HEK293 (cell line): ENCODE data around the gene IGF2R.
"Not testable (repeated sequence)": the region's sequence is repeated elsewhere in the genome, so short reads cannot be mapped to it uniquely, and the experiment has no call there.

ENCODE experiments used
- BCL11B ChIP-seq: fragments of 450-650 bp; formaldehyde crosslinking; IDR thresholded peaks from 2 replicates; pipeline ENCODE4 v1.5.1; 2016; ENCODE audit warnings: low read depth, missing biosample characterization, missing genetic modification characterization
- ZEB2 ChIP-seq: fragments of 450-650 bp; formaldehyde crosslinking; IDR thresholded peaks from 2 replicates; pipeline ENCODE4 v1.5.1; 2016; ENCODE audit warnings: missing biosample characterization, missing genetic modification characterization
- ZNF274 ChIP-seq, 2 experiments: fragments of 200-500 bp in 1 of 2; fragments of 450-650 bp in 1 of 2; sonication (Bioruptor generic) in 1 of 2; formaldehyde crosslinking in 1 of 2; IDR thresholded peaks; 2 replicates each; pipeline versions ENCODE4 v1.5.1 to v1.6.1; 2014 to 2016; ENCODE audit warnings: borderline replicate concordance in 1 of 2, inconsistent platforms in 1 of 2, low read length in 1 of 2, missing biosample characterization in 1 of 2, missing genetic modification characterization in 1 of 2
- ZNF626 ChIP-seq: fragments of 450-650 bp; sonication (Bioruptor Pico); formaldehyde crosslinking; IDR thresholded peaks from 2 replicates; pipeline ENCODE4 v1.5.1; 2018; ENCODE audit warnings: missing biosample characterization, missing genetic modification characterization, inconsistent platforms
- TF ChIP-seq, protein P1 (sequence below): fragments of 450-650 bp; formaldehyde crosslinking; IDR thresholded peaks from 2 replicates; pipeline ENCODE4 v1.5.1; 2016; ENCODE audit warnings: missing biosample characterization, missing genetic modification characterization
- TF ChIP-seq, protein P2 (sequence below): fragments of 450-650 bp; formaldehyde crosslinking; conservative IDR thresholded peaks from 2 replicates; pipeline ENCODE4 v1.5.1; 2016; ENCODE audit warnings: low read depth, missing biosample characterization, missing genetic modification characterization
- TF ChIP-seq, protein P3 (sequence below): fragments of 450-650 bp; formaldehyde crosslinking; IDR thresholded peaks from 2 replicates; pipeline ENCODE4 v1.5.1; 2017; ENCODE audit warnings: missing biosample characterization, mild to moderate bottlenecking, missing genetic modification characterization, moderate library complexity
- TF ChIP-seq, protein P4 (sequence below): fragments of 450-650 bp; formaldehyde crosslinking; IDR thresholded peaks from 2 replicates; pipeline ENCODE4 v1.5.1; 2016; ENCODE audit warnings: missing biosample characterization, missing genetic modification characterization

DNA sequence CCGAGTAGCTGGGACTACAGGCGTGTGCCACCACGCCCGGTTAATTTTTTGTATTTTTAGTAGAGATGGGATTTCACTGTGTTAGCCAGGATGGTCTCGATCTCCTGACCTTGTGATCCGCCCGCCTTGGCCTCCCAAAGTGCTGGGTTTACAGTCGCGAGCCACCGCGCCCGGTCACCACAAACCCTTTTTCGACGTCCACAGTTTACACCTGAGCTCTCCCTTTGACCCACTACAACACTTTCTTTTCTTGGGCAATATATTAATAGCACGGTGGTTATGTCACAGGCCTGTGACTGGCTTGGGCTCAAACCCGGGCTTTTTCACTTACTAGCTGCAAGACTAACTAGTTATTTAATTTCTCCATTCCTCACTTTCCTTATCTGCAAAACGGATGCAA is 1.3 kb upstream of the IGF2R start:
- TF ChIP-seq, protein P1, sequence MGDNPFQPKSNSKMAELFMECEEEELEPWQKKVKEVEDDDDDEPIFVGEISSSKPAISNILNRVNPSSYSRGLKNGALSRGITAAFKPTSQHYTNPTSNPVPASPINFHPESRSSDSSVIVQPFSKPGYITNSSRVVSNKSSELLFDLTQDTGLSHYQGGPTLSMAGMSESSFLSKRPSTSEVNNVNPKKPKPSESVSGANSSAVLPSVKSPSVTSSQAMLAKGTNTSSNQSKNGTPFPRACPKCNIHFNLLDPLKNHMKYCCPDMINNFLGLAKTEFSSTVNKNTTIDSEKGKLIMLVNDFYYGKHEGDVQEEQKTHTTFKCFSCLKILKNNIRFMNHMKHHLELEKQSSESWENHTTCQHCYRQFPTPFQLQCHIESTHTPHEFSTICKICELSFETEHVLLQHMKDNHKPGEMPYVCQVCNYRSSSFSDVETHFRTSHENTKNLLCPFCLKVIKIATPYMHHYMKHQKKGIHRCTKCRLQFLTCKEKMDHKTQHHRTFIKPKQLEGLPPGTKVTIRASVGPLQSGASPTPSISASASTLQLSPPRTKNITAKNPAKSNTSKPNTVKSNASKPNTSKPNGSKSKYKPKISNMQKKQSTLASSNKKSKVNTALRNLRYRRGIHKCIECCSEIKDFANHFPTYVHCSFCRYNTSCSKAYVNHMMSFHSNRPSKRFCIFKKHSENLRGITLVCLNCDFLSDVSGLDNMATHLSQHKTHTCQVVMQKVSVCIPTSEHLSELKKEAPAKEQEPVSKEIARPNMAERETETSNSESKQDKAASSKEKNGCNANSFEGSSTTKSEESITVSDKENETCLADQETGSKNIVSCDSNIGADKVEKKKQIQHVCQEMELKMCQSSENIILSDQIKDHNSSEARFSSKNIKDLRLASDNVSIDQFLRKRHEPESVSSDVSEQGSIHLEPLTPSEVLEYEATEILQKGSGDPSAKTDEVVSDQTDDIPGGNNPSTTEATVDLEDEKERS: not testable (repeated sequence)
- TF ChIP-seq, protein P2, sequence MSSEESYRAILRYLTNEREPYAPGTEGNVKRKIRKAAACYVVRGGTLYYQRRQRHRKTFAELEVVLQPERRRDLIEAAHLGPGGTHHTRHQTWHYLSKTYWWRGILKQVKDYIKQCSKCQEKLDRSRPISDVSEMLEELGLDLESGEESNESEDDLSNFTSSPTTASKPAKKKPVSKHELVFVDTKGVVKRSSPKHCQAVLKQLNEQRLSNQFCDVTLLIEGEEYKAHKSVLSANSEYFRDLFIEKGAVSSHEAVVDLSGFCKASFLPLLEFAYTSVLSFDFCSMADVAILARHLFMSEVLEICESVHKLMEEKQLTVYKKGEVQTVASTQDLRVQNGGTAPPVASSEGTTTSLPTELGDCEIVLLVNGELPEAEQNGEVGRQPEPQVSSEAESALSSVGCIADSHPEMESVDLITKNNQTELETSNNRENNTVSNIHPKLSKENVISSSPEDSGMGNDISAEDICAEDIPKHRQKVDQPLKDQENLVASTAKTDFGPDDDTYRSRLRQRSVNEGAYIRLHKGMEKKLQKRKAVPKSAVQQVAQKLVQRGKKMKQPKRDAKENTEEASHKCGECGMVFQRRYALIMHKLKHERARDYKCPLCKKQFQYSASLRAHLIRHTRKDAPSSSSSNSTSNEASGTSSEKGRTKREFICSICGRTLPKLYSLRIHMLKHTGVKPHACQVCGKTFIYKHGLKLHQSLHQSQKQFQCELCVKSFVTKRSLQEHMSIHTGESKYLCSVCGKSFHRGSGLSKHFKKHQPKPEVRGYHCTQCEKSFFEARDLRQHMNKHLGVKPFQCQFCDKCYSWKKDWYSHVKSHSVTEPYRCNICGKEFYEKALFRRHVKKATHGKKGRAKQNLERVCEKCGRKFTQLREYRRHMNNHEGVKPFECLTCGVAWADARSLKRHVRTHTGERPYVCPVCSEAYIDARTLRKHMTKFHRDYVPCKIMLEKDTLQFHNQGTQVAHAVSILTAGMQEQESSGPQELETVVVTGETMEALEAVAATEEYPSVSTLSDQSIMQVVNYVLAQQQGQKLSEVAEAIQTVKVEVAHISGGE (tag by site-specific recombination): not testable (repeated sequence)
- TF ChIP-seq, protein P3, sequence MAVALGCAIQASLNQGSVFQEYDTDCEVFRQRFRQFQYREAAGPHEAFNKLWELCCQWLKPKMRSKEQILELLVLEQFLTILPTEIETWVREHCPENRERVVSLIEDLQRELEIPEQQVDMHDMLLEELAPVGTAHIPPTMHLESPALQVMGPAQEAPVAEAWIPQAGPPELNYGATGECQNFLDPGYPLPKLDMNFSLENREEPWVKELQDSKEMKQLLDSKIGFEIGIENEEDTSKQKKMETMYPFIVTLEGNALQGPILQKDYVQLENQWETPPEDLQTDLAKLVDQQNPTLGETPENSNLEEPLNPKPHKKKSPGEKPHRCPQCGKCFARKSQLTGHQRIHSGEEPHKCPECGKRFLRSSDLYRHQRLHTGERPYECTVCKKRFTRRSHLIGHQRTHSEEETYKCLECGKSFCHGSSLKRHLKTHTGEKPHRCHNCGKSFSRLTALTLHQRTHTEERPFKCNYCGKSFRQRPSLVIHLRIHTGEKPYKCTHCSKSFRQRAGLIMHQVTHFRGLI (tag by site-specific recombination): not testable (repeated sequence)
- TF ChIP-seq, protein P4, sequence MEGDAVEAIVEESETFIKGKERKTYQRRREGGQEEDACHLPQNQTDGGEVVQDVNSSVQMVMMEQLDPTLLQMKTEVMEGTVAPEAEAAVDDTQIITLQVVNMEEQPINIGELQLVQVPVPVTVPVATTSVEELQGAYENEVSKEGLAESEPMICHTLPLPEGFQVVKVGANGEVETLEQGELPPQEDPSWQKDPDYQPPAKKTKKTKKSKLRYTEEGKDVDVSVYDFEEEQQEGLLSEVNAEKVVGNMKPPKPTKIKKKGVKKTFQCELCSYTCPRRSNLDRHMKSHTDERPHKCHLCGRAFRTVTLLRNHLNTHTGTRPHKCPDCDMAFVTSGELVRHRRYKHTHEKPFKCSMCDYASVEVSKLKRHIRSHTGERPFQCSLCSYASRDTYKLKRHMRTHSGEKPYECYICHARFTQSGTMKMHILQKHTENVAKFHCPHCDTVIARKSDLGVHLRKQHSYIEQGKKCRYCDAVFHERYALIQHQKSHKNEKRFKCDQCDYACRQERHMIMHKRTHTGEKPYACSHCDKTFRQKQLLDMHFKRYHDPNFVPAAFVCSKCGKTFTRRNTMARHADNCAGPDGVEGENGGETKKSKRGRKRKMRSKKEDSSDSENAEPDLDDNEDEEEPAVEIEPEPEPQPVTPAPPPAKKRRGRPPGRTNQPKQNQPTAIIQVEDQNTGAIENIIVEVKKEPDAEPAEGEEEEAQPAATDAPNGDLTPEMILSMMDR (tag by site-specific recombination): not testable (repeated sequence)
- not testable (repeated sequence) for TF ChIP-seq ZNF626 (tag by site-specific recombination); BCL11B (tag by site-specific recombination); ZNF274 (IDR thresholded peaks at IDR 0.05; ENCODE audit: low read length); ZNF274 (tag by site-specific recombination; IDR thresholded peaks at IDR 0.05; ENCODE audit: borderline replicate concordance); ZEB2 (tag by site-specific recombination)
